ENCODE measurements around the gene CDC42EP2. TPM values are rescaled to one million over a fixed set of nuclear protein-coding genes. Genes with fewer than 3 reads are reported as not detected.

The CDC42EP2 gene
- total and polyA plus RNA-seq, 2 of the 13 experiments (the other 11 are each of a cell fraction or from before 2014, with no cell fraction given) = 2.3 to 7.1 TPM

DNA sequence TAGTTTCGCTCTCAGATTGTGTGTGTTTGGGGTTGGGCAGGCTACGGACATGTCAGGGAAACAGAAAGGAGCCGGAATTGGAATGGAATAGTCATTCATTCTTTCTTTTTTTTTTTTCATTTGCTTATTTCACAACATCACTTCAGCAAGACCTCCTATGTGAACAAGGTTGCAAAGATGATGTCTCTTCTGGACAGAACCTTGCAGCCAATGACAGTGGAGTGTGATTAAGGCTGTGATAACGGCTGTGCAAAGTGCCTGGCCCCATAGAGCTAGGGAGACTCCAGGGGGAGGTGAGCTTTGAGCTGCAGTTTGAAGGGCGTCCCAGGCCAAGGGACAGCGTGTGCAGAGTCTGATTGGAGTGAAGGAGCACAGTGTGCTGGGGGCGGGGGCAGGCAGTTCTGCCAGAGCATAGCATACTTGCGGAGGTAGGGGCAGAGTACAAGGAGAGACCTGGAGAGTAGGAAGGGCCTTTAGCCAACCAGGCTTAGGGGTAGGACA lies 43.2 kb downstream of the CDC42EP2 start (continued):
- peak; percentile 95 for TF ChIP-seq NCOR1 (IDR thresholded peaks at IDR 0.05; ENCODE audit: borderline replicate concordance, low read length)
- no peak for TF ChIP-seq ZNF639 (CRISPR knock-in tag; conservative IDR thresholded peaks at IDR 0.05)
- TF ChIP-seq, protein P1, sequence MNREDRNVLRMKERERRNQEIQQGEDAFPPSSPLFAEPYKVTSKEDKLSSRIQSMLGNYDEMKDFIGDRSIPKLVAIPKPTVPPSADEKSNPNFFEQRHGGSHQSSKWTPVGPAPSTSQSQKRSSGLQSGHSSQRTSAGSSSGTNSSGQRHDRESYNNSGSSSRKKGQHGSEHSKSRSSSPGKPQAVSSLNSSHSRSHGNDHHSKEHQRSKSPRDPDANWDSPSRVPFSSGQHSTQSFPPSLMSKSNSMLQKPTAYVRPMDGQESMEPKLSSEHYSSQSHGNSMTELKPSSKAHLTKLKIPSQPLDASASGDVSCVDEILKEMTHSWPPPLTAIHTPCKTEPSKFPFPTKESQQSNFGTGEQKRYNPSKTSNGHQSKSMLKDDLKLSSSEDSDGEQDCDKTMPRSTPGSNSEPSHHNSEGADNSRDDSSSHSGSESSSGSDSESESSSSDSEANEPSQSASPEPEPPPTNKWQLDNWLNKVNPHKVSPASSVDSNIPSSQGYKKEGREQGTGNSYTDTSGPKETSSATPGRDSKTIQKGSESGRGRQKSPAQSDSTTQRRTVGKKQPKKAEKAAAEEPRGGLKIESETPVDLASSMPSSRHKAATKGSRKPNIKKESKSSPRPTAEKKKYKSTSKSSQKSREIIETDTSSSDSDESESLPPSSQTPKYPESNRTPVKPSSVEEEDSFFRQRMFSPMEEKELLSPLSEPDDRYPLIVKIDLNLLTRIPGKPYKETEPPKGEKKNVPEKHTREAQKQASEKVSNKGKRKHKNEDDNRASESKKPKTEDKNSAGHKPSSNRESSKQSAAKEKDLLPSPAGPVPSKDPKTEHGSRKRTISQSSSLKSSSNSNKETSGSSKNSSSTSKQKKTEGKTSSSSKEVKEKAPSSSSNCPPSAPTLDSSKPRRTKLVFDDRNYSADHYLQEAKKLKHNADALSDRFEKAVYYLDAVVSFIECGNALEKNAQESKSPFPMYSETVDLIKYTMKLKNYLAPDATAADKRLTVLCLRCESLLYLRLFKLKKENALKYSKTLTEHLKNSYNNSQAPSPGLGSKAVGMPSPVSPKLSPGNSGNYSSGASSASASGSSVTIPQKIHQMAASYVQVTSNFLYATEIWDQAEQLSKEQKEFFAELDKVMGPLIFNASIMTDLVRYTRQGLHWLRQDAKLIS (CRISPR knock-in tag; IDR thresholded peaks at IDR 0.05) = no peak
- TF ChIP-seq ZNF562 (CRISPR knock-in tag; IDR thresholded peaks at IDR 0.05; ENCODE audit: borderline replicate concordance) = no peak
- TF ChIP-seq ZNF747 (CRISPR knock-in tag; IDR thresholded peaks at IDR 0.05; ENCODE audit: borderline replicate concordance) = no peak
- no peak for TF ChIP-seq ZNF841 (CRISPR knock-in tag; IDR thresholded peaks at IDR 0.05; ENCODE audit: borderline replicate concordance)
- TF ChIP-seq, protein P2, sequence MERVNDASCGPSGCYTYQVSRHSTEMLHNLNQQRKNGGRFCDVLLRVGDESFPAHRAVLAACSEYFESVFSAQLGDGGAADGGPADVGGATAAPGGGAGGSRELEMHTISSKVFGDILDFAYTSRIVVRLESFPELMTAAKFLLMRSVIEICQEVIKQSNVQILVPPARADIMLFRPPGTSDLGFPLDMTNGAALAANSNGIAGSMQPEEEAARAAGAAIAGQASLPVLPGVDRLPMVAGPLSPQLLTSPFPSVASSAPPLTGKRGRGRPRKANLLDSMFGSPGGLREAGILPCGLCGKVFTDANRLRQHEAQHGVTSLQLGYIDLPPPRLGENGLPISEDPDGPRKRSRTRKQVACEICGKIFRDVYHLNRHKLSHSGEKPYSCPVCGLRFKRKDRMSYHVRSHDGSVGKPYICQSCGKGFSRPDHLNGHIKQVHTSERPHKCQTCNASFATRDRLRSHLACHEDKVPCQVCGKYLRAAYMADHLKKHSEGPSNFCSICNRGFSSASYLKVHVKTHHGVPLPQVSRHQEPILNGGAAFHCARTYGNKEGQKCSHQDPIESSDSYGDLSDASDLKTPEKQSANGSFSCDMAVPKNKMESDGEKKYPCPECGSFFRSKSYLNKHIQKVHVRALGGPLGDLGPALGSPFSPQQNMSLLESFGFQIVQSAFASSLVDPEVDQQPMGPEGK (CRISPR knock-in tag; IDR thresholded peaks at IDR 0.05) = peak; percentile 93
- no peak for TF ChIP-seq JARID2 (CRISPR knock-in tag; IDR thresholded peaks at IDR 0.05; ENCODE audit: insufficient replicate concordance)
- TF ChIP-seq PAWR (CRISPR knock-in tag; IDR thresholded peaks at IDR 0.05; ENCODE audit: borderline replicate concordance) = no peak
- TF ChIP-seq EHMT2 (IDR thresholded peaks at IDR 0.05; ENCODE audit: borderline replicate concordance, low read depth, low read length) = no peak
- no peak for TF ChIP-seq ARID2 (CRISPR knock-in tag; IDR thresholded peaks at IDR 0.05; ENCODE audit: borderline replicate concordance)
- no peak for TF ChIP-seq ZNF432 (CRISPR knock-in tag; IDR thresholded peaks at IDR 0.05; ENCODE audit: borderline replicate concordance)
- peak; percentile 82 for TF ChIP-seq MAX (IDR thresholded peaks at IDR 0.05)
- TF ChIP-seq POLR2AphosphoS5 (IDR thresholded peaks at IDR 0.05; ENCODE audit: low read depth, low read length) = 0 out of 2 replicates have a peak, but pooled peaks have one; percentile 45
- no peak for TF ChIP-seq ZNF468 (CRISPR knock-in tag; IDR thresholded peaks at IDR 0.05)
- TF ChIP-seq RNF2 (conservative IDR thresholded peaks at IDR 0.05; ENCODE audit: low read depth) = no peak
- no peak for TF ChIP-seq ZFP36L1 (CRISPR knock-in tag; IDR thresholded peaks at IDR 0.05)
- TF ChIP-seq ZNF780A (CRISPR knock-in tag; IDR thresholded peaks at IDR 0.05) = no peak
- TF ChIP-seq ZNF451 (CRISPR knock-in tag; IDR thresholded peaks at IDR 0.05) = no peak
- no peak for TF ChIP-seq JUN (CRISPR knock-in tag; IDR thresholded peaks at IDR 0.05)
